Epithelial cell of prostate (primary cell): ENCODE results near the gene LSM3.

ENCODE experiments used
- DNase-seq: peaks from one replicate; pipeline ENCODE4 v3.0.0-alpha.2; 2011; ENCODE audit warnings: low read depth, low spot score
- H3K27ac ChIP-seq: fragments of 450-650 bp; 2 replicates; pipeline ENCODE4 v1.5.1; 2017; ENCODE audit warnings: mild to moderate bottlenecking

The LSM3 gene

DNA sequence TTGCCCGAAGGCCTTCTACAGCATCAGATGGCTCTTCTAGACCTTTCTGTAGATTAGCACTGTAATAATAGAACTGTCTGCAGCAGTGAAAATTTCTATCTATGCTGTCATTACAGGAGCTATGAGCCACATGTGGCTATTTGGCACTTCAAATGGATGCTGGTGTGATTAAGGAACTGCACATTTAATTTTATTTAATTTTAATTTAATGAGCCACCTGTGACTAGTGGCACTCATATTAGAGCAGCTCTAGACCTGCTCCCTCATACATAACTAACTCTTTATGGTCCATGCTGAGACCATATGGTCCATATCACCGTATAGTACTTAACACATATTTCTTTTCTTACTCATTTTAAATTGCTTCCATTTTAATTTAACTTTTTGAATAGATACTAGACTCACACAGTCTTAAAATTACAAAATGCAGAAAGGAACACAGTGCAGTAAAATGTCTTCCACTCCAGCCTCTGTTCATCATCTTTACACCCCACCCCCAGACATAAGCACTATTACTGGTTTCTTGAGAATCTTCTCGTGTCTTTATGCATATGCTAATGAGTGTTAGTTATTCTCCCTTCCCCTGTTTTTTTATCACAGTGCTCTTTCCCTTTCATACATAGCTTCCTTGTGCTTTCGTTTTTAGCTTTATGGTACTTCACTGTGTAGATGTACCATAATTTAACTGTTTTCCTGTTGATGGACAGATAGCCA lies 9.6 kb downstream of the LSM3 start:
- H3K27ac ChIP-seq: no peak overlapping the region
- DNase-seq: no peak

DNA sequence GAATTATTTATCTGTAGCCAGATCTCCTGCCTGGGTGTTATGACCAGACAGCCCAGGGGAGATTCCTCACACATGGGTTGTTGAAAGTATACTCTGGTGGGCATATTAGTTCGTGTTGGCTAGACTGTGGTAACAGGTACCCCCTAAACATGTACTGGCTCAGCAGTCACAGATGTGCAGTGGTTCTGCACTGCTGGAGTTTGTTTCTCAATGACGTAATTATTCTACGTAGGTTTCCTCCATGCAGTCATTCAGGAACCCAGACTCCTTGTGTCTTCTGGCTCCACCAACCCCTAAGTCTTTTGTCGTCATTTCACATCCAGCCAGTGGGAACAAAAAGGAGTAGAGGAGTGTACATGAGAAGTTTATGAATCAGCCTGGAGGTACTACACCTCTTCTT lies 16.2 kb downstream of the LSM3 start:
- DNase-seq: no peak
- no peak overlapping the region for H3K27ac ChIP-seq

DNA sequence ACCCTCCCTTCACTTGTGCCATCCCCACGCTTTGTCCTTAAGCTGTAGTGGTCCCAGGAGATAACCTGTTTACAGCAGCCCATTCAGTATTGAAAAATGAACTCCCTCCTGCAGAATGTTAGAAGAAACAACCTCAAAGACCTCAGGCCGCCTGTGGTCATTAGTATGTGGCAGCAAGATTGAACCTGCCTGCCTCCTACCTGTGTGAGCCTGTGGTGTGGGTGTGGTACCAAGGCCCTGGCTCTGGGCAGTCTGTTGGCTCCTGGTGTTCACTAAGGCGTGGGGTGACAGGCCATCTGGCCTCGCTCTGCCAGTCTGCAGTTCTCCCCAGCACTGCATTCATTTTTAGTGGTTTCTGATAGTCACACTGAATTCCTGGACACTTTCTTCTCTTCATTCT lies 21.0 kb downstream of the LSM3 start:
- peak; percentile 69 for DNase-seq
- peak overlapping the region; percentile 77 for H3K27ac ChIP-seq

DNA sequence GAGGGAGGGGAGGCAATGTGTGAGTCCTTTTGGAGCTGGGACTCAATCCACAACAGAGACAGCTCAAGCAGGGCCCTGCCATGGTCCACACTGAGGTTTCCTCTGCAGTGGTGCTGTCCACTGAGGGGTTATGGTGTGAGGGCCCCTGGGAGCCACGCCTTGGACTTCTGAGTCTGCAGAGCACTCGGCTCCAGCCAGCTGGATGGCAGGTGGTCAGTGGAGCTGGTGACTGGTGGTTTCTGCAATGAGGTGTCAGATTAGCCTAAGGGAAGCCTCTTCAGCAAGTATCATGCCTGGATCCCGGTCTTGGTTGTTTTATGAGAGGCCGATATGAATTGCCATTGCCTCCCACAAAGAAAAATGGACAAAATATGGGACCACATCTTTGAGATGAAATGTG lies 21.7 kb downstream of the LSM3 start:
- H3K27ac ChIP-seq: peak overlapping the region; percentile 77
- DNase-seq: no peak

DNA sequence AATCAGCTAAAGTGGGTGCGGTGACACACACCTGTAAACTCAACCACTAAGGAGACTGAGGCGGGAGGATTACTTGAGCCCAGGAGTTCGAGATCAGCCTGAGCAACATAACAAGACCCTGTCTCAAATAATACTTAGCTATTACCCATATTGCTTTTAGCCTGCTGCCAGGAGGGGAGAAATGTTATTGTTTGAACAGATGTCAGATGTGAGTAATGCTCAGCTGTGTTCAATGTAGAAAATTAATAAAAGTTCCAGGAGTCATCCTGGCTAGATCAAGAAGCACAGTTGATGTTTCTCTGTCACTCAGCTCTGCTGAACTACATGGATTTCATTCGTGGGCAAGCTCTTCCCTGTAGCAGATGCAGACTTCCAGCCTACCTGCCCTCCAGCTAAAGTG lies 22.2 kb downstream of the LSM3 start:
- DNase-seq: no peak
- H3K27ac ChIP-seq: peak overlapping the region; percentile 77

DNA sequence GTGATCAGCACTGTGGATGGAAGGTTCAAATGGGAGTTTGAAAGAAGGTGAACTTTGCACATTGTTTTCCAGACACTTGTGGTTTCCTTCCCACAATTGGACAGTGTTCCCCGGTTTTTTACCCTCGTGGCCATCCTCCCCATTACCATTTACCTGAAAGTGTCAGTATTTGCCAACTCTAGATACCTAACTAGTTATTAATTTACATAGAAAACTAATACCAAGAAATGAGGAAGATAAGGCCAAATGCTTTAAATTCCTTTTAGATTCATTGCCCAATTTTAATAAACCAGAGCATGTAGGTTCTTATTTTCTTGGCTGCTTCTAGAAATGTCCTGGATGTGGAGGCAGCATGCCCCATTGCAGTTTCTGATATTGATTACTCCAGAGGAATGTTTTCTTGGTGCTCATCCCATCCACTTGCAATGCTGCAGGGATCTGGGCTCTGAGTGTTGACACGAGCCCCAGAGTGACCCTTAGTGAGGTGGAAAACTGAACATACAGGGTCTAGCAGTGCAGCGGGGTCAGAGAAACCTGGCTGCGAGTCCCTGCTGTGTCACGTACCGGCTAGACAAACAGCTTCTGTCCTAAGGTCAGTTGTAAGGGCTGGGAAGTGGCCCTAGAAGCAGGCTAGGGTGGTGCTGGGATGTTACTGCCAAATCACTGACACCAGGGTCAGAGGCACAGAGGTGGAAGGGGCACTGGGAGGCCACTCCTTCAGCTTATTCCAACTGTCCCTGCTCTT lies 23.5 kb downstream of the LSM3 start:
- DNase-seq: no peak
- H3K27ac ChIP-seq: no peak overlapping the region

DNA sequence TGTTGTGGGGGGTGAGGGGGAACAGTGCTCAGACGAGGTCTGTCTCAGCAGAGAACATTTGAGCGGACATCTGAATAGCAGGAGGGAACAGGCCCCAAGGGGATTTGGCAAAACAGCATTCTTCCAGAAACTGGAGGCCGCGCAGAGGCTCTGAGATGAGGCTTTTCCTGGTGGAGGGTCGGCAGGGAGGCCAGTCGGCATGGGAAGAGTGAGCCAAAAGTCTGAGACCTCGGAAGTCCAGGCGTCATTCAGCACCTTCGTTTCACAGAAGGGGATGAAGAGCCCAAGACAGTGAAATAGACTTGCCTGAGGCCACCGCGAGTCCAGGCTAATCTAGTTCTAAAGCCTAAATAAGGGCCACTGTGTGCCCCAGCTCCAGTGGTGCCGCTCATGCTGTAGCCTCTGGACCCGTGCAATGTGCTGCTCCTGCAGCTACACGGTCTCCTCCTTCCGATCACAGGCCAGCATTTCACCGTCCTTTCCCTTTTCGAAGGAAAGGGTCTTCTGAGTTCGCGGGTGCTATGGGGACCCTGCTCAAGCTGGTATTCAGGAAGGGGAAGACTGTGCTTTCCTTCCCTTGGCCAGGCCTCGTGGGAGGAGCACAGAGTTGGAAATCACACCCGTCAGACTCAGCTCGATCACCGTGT lies 24.4 kb downstream of the LSM3 start:
- no peak overlapping the region for H3K27ac ChIP-seq
- no peak for DNase-seq

DNA sequence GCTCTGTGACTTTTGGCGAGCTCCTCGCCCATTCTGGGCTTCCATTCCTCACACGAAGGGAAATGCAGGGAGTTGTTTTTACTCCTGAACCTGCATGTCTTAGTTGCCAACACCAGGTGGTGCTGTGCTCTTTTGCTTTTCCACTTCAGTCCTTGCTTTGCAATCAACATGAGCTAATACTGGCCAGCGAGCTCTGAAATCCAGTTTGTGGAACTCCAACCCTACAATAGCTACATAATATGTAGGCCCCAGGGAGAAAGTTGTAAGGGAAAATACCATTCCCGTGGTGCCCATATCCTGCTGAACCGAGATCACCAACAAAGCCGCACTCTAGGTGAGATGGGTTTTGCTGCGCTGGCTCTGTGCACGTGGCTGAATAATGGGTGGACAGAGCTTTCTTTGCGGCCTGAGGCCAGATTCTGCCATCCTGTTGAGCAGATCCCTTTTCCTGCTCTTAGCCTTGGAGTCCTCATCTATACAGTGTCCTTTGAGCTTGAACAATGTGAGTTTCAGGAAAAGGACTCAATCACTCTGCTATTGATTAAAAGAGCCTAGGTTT lies 25.0 kb downstream of the LSM3 start:
- DNase-seq: no peak
- no peak overlapping the region for H3K27ac ChIP-seq

DNA sequence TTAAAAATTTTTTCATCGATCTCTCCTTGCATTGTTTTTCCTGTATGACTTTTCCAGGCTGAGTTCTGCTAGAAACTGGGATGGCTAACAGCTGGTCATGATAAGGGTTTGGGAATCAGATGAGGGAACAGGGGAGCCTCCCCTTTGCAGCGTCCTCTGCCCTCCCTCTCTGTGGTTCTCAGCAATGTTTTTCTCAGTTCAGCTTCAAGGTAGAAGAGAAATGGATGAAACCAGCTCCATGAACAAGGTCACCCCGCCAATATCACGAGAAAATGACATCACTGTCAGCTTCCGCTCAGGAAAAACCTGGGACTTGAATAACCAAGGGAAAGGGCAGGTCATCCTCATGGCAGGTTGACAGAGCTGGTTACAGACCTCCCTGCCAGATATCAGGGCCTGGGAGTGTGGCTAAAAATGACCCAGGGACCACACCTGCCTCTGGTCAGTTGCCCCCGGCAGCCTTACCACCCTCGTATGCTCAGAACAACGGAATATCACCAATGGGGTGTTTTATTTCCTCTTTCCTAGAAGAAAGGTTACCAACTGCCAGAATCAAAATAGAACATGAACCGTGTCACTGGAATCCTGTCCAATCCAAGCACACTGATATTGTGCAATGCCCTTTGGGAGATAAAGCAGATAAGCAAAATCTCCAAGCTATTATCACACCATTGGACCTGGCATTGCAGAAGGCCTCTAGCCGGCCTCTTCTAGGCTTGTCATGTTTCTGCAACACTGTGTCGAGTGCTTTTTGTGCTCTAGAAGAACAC lies 26.1 kb downstream of the LSM3 start:
- no peak for DNase-seq
- no peak overlapping the region for H3K27ac ChIP-seq

DNA sequence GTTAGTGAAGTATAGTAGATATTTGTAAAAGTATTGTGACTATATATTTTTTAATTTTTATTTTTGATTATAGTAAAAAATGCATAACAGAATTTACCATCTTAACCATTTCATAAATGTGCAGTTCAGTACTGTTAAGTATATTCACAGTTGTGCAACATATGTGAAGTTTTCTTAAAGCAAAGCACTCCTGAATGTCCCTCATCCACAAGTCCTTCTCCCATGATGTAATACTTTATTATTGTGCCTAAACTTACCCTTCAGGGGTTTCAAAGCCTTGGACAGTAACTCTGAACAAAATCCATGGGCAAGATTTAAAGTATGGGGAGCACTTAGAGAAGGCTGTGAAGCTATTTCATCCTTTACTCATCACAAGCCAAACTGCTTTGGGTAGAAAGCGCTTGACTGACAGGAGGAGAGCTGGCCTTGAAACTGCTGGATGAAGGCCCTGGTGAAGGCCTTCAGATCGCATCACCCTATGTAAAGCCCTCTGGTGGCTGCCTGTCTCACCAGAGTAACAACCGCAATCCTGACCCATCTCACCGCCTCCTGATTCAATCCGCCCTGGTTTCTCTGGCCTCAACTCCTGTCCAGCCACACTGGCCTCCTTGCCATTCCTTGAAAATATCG lies 28.0 kb downstream of the LSM3 start:
- no peak for DNase-seq
- no peak overlapping the region for H3K27ac ChIP-seq

DNA sequence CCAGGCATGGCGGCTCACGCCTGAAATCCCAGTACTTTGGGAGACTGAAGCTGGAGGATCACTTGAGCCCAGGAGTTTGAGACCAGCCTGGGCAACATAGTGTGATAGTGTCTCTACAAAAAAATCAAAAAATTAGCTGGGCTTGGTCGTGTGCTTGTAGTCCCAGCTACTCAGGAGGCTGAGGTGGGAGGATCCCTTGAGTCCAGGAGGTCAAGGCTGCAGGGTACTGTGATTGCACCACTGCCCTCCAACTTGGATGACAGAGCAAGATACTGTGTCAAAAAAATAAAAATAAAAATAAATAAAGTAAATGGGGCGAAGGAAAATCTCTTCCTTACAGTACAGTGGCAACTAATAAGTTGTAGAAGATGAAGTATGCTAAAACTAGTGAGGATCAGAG lies 29.6 kb downstream of the LSM3 start:
- DNase-seq: no peak
- H3K27ac ChIP-seq: no peak overlapping the region

DNA sequence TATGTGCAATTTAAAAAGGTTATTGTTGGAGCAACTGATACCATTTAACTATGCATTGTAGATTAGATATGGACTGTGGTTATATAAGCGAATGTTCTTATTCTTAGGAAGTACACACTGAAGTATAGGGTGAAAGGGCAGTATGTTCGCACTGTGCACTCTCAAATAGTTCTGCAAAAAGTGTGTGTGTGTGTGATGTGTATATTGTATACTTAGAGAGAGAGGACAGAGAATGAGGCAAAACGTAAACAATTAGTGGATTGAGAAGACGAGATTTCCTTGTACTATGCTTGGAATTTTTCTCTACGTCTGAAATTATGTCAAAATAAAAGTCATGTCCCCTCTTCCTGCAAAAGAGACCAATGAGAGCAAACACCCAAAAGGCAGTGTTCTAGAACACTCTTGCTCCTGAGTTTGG lies 30.4 kb downstream of the LSM3 start:
- H3K27ac ChIP-seq: no peak overlapping the region
- DNase-seq: no peak

DNA sequence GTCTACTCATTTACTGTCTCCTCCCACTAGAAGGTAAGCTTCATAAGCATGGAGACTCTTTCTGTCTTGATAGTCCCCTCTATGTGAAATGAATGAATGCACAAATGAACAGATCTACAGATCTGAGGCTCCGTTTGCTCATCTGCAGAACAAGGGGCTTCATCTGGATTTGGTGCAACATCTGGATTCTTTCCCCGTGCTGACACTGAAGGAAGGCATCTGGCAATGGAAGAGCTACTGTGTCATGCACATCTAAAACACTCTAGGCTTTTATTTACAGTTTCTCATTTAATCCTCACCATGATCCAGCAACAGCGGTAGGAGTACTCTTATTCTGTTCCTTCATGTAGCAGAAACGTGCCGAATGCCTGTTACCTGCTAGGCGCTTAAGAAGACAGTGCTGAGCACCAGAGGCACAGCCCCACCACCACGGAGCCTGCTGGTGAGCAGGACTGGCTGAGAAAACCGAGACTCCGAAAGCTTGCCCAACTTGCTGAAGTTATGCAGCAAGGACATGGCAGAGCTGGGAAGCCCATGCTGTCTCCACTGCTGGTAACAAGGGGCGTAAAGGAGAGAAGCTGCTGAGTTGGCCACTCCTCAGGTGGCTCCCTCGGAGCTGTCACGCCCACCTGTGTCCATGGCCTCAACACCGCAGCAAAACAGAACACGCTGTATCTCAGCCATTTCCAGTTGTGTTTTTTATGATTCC lies 31.1 kb downstream of the LSM3 start:
- no peak overlapping the region for H3K27ac ChIP-seq
- DNase-seq: no peak

DNA sequence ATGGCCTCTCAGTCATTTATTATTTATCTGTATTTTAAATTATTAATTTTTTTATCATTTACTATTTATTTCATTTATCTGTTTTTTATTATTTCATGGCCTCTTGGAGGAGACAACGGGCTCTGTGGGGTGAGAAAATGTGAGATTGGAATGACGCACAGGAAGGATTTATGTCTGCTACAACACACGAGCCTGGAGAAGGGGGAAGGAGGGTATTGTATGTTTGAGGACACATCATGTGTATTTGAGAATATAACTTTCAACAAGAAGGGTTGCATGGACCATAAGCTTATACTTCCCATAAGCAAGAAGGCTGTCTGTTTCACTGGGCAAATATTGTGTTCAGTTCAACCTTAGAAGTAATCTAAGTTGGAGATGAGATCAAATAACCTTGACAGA lies 31.7 kb downstream of the LSM3 start:
- H3K27ac ChIP-seq: no peak overlapping the region

DNA sequence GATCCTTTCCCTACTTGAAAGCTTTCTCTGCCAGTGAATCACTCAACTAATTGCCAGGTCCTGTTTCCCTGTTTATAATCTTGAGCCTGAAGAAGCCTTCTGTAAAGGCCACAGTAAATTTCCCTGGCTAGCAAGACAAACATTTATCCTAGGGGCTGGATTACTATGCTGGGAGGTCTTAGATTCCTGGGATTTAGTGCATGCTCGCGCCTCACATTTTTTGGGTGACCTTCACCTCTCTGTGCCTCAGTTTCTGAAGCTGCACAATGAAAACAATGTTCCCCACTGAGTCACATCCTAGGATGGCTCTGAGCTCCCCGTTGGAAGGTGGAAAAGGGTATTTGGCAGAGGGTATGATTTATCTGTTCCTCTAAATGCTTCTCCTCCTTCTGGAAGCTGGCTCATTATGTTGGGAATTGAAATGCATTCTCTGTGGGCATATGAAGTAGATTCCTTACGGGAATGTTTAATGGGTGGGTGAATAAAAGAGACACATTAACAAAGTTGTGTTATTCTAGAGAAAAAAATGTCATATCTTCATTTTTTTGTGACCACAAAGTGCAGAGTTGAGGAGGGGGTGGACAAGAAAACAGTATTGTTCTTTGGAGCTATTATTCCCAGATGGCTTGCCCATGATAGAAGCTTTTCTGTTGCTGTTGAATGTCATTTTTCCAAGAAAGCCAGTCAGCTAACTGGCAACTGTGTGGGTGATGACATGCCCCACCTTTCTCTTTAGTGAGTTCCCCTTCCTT lies 32.4 kb downstream of the LSM3 start:
- no peak for DNase-seq
- no peak overlapping the region for H3K27ac ChIP-seq

More for the DNA sequence above, 31.7 kb downstream of the LSM3 start:
- no peak for DNase-seq

DNA sequence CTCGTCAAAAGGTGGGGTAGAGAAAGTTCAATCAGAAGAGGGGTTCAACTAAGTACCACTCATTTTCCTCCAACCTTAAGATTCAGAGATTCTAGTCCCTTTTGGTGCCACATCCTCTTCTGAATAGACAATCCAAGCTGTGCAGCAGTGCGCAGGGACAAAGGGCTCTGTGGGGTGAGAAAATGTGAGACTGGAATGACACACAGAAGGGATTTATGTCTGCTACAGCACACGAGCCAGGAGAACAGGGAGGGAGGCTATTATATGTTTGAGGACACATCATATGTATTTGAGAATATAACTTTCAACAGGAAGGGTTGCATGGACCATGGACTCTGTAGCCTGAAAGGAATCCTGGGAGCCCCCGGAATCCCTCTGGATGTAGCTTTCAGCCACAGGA lies 33.0 kb downstream of the LSM3 start:
- no peak overlapping the region for H3K27ac ChIP-seq
- no peak for DNase-seq

DNA sequence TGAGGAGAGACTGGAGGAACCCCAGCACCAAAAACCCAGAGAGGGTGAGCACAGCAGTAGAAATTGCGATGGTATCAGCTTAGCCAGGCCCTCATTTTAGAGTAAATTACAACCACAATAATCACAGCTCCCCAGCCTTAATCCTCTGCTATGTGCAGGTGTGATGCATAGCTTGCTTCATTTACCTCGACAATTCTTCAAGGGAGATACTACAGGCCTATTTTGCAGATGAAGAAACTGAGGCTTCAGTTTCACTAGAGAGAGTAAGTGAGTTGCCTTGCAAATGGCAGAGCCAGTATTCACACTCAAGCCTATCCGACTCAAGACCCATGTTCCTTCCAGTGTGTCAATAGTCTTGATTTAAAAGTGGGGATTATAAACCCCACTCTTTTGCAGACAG lies 33.4 kb downstream of the LSM3 start:
- no peak overlapping the region for H3K27ac ChIP-seq

DNA sequence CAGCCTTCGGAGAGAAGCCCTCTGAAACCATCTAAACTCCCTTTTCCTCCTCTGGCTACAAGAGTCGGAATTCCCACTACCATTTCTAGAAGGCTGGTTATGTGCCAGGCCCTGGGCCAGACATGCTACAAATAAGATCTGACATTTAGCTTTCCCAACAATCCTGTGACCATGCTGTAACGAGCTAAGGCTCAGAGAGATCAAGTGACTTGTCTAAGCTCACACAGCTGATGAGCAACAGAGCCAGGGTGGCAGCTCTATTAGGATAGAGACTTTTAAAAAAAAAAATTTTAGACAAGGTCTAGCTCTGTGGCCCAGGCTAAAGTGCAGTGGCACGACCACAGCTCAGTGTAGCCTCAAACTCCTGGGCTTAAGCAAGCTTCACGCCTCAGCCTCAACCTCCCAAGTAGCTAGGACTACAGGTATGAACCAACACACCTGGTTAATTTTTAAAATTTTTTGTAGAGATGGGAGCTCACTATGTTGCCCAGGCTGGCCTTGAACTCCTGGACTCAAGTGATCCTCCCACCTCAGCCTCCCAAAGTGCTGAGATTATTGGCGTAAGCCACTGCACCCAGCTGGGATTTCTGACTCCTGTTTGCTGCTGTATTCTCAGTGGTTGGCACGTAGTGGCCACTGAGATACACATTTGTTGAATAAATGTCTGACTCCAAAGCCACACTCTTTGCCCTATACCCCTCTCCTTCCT lies 34.6 kb downstream of the LSM3 start:
- H3K27ac ChIP-seq: no peak overlapping the region
- no peak for DNase-seq

More for the DNA sequence above, 33.4 kb downstream of the LSM3 start:
- no peak for DNase-seq
